Caco-2 (cell line): ENCODE data around the gene RLN3. TPM values are rescaled to one million over a fixed set of nuclear protein-coding genes. Genes with fewer than 3 reads are reported as not detected.

Source experiments
- BruUV-seq: library from RNA; stranded (reverse); fragments of 400-500 nt; replicated peaks from 2 replicates; lab custom pipeline; 2021; lab: Mats Ljungman, UMichigan
- CTCF ChIA-PET: fragments of 300-600 bp; sonication (Branson Sonifier 250); formaldehyde crosslinking; loops from one replicate; lab custom pipeline; 2022; ENCODE audit warnings: antibody characterized with exemption; lab: Charles Lee
- POLR2A ChIA-PET: fragments of 300-600 bp; sonication (Branson Sonifier 250); formaldehyde crosslinking; loops from one replicate; lab custom pipeline; 2022; ENCODE audit warnings: antibody characterized with exemption; lab: Charles Lee
- DNase-seq, 2 experiments: peaks; one replicate each; pipeline versions ENCODE4 v3.0.0 to v3.0.0-alpha.2; 2020 to 2022
- H3K27me3 ChIP-seq: replicated peaks from 2 replicates; pipeline ENCODE4 v1.6.0; 2011; ENCODE audit warnings: low read length; ENCODE audit not compliant: control insufficient read depth, insufficient read depth
- H3K36me3 ChIP-seq: 2 replicates; pipeline ENCODE4 v1.5.1; 2011; ENCODE audit warnings: low read length; ENCODE audit not compliant: control insufficient read depth, insufficient read depth
- H3K4me1 ChIP-seq: fragments of 250-450 bp; sonication (Bioruptor Pico); 2 replicates; pipeline ENCODE4 v1.5.1; 2020; ENCODE audit warnings: mild to moderate bottlenecking
- H3K4me3 ChIP-seq: 2 replicates; pipeline ENCODE4 v1.5.1; 2011; ENCODE audit warnings: low read depth, mild to moderate bottlenecking, control low read depth, low read length
- H3K9me3 ChIP-seq: fragments of 250-450 bp; sonication (Bioruptor Pico); 2 replicates; pipeline ENCODE4 v1.5.1; 2020; ENCODE audit warnings: mild to moderate bottlenecking, moderate library complexity
- H3K27ac Mint-ChIP-seq: one replicate; pipeline ENCODE4 v1.8.0; 2022; ENCODE audit warnings: mixed read lengths; ENCODE audit not compliant: unreplicated experiment
- H3K27me3 Mint-ChIP-seq: one replicate; pipeline ENCODE4 v1.8.0; 2022; ENCODE audit warnings: mixed read lengths; ENCODE audit not compliant: insufficient read depth, unreplicated experiment
- H3K36me3 Mint-ChIP-seq: one replicate; pipeline ENCODE4 v1.8.0; 2022; ENCODE audit warnings: mild to moderate bottlenecking, mixed read lengths; ENCODE audit not compliant: insufficient read depth, unreplicated experiment
- H3K4me1 Mint-ChIP-seq: one replicate; pipeline ENCODE4 v1.8.0; 2022; ENCODE audit warnings: low read depth, mixed read lengths; ENCODE audit not compliant: unreplicated experiment
- H3K4me3 Mint-ChIP-seq: one replicate; pipeline ENCODE4 v1.8.0; 2022; ENCODE audit warnings: mild to moderate bottlenecking, moderate library complexity, mixed read lengths; ENCODE audit not compliant: unreplicated experiment
- H3K9me3 Mint-ChIP-seq: one replicate; pipeline ENCODE4 v1.8.0; 2022; ENCODE audit warnings: mixed read lengths; ENCODE audit not compliant: unreplicated experiment
- CTCF ChIP-seq, 2 experiments: fragments of 200-600 bp in 1 of 2; IDR thresholded peaks; 1 replicate in 1 of 2; 2 replicates in 1 of 2; pipeline versions ENCODE4 v1.5.1 to v1.8.0; 2011 to 2022; ENCODE audit warnings: antibody characterized with exemption in 1 of 2, control low read depth in 1 of 2, inconsistent platforms in 1 of 2, low read depth in 1 of 2, low read length in 1 of 2, mild to moderate bottlenecking in 1 of 2, moderate library complexity in 1 of 2; ENCODE audit not compliant: insufficient read depth in 1 of 2, severe bottlenecking in 1 of 2, unreplicated experiment in 1 of 2
- intact Hi-C: fragments of 100-400 bp; cut with micrococcal nuclease; formaldehyde crosslinking; loops from one replicate; pipeline ENCODE4 v1.10.0; 2022; ENCODE audit not compliant: unreplicated experiment
- total RNA-seq: library from RNA; stranded (reverse); gene quantifications from 2 replicates; pipeline ENCODE4 v1.2.3, GENCODE V29; 2022

Gene RLN3
- total RNA-seq, 1 experiment from 2014 or later: not detected

GRCh38 chr19:13993590-13994300 is 34.2 kb upstream of the RLN3 start:
- Histone ChIP-seq H3K36me3 (no peaks in the 10 kb centered on the region; the same call in 1 of the 2 replicates), H3K4me3 (no peak overlapping the region), H3K4me1 (no peaks in the 10 kb centered on the region), H3K9me3 (no peaks in the 10 kb centered on the region), H3K27me3 (no peaks in the 10 kb centered on the region)
- ChIA-PET CTCF (no interaction called here), POLR2A (interaction anchor here (0.6 kb wide), 1 partner anchor 137 kb away, joined by 13 read pairs; no protein-coding TSS in a partner anchor)
- Mint-ChIP-seq H3K4me1 (peaks cover 10% of the 10 kb centered on the region), H3K27me3 (no peaks in the 10 kb centered on the region), H3K36me3 (peaks cover 10% of the 10 kb centered on the region), H3K4me3 (no peak overlapping the region), H3K9me3 (no peaks in the 10 kb centered on the region), H3K27ac (no peak overlapping the region)
- no TSS peak for BruUV-seq
- no peak for DNase-seq
- no peak for TF ChIP-seq CTCF (IDR thresholded peaks at IDR 0.05; ENCODE audit: insufficient read depth in 1 of 2, low read depth in 1 of 2, low read length in 1 of 2, severe bottlenecking in 1 of 2, unreplicated experiment in 1 of 2)
- intact Hi-C loops: no loop called here

GRCh38 chr19:13995017-13995728 is 32.8 kb upstream of the RLN3 start:
- Mint-ChIP-seq H3K36me3 (peaks cover 6% of the 10 kb centered on the region), H3K9me3 (no peaks in the 10 kb centered on the region), H3K4me3 (no peak overlapping the region), H3K27me3 (no peaks in the 10 kb centered on the region), H3K4me1 (no peaks in the 10 kb centered on the region), H3K27ac (no peak overlapping the region)
- no peak overlapping the region for H3K4me3 ChIP-seq
- intact Hi-C loops: no loop called here
- POLR2A ChIA-PET: no interaction called here
- no peaks in the 10 kb centered on the region for H3K9me3 ChIP-seq
- no peak for DNase-seq
- no peaks in the 10 kb centered on the region for H3K4me1 ChIP-seq
- no peaks in the 10 kb centered on the region; the same call in 1 of the 2 replicates for H3K36me3 ChIP-seq
- no peak for TF ChIP-seq CTCF (IDR thresholded peaks at IDR 0.05; ENCODE audit: insufficient read depth in 1 of 2, low read depth in 1 of 2, low read length in 1 of 2, severe bottlenecking in 1 of 2, unreplicated experiment in 1 of 2)
- CTCF ChIA-PET: interaction anchor here (0.6 kb wide), 1 partner anchor 16 kb away, joined by 4 read pairs; no protein-coding TSS in a partner anchor
- BruUV-seq: no TSS peak
- H3K27me3 ChIP-seq: no peaks in the 10 kb centered on the region

- H3K27me3 ChIP-seq: no peaks in the 10 kb centered on the region
- Mint-ChIP-seq H3K4me3 (no peak overlapping the region), H3K9me3 (no peaks in the 10 kb centered on the region), H3K27ac (no peak overlapping the region), H3K36me3 (peaks cover 6% of the 10 kb centered on the region), H3K4me1 (no peaks in the 10 kb centered on the region), H3K27me3 (no peaks in the 10 kb centered on the region)
- BruUV-seq: no TSS peak
- no peaks in the 10 kb centered on the region for H3K9me3 ChIP-seq
- H3K4me3 ChIP-seq: no peak overlapping the region
- no peak for TF ChIP-seq CTCF (IDR thresholded peaks at IDR 0.05; ENCODE audit: insufficient read depth in 1 of 2, low read depth in 1 of 2, low read length in 1 of 2, severe bottlenecking in 1 of 2, unreplicated experiment in 1 of 2)
- ChIA-PET CTCF (interaction anchor here (0.6 kb wide), 1 partner anchor 15 kb away, joined by 4 read pairs; no protein-coding TSS in a partner anchor), POLR2A (no interaction called here)
- H3K4me1 ChIP-seq: no peaks in the 10 kb centered on the region
- no peaks in the 10 kb centered on the region; the same call in 1 of the 2 replicates for H3K36me3 ChIP-seq
- no peak for DNase-seq
- intact Hi-C loops: no loop called here
These were observed 31.8 kb upstream of the RLN3 start for GRCh38 chr19:13995878-13996765.
